Keratinocyte (primary cell): Measurements from ENCODE around the gene ZNF407.

ENCODE experiments used
- EZH2 ChIP-seq: IDR thresholded peaks from one replicate; pipeline ENCODE4 v1.6.1; 2012; ENCODE audit warnings: inconsistent platforms, mild to moderate bottlenecking, low read length, moderate library complexity
- TF ChIP-seq, protein P1 (sequence below), 3 experiments: IDR thresholded peaks in 1 of 3; conservative IDR thresholded peaks in 1 of 3; optimal IDR thresholded peaks in 1 of 3; 2 replicates in 2 of 3; 3 replicates in 1 of 3; pipeline versions ENCODE3 to v1.5.1; 2011; ENCODE audit warnings: low read length in 3 of 3, mild to moderate bottlenecking in 3 of 3, moderate library complexity in 2 of 3, control low read depth in 1 of 3, inconsistent platforms in 1 of 3; ENCODE audit not compliant: insufficient read depth in 2 of 3; ENCODE audit errors: extremely low read depth in 1 of 3

DNA sequence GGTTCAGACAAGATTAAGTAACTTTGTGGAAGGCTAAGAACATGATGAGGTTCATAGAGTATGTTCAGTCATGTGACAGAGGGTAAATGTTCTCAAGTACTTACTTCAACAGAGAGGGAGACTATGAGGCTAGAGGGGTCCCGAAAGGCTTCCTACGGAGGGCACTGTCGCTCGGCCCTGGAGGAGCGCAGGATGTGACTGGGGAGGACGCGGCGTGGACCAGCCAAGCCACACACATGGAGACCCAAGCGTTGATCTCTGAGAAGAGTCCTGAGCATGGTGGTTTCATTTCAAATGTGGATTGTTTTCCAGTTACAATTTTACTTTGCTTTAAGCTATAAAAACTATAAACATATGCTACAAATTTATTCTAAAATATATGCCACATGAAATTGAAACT, 383.8 kb downstream of the ZNF407 start:
- TF ChIP-seq, protein P1, sequence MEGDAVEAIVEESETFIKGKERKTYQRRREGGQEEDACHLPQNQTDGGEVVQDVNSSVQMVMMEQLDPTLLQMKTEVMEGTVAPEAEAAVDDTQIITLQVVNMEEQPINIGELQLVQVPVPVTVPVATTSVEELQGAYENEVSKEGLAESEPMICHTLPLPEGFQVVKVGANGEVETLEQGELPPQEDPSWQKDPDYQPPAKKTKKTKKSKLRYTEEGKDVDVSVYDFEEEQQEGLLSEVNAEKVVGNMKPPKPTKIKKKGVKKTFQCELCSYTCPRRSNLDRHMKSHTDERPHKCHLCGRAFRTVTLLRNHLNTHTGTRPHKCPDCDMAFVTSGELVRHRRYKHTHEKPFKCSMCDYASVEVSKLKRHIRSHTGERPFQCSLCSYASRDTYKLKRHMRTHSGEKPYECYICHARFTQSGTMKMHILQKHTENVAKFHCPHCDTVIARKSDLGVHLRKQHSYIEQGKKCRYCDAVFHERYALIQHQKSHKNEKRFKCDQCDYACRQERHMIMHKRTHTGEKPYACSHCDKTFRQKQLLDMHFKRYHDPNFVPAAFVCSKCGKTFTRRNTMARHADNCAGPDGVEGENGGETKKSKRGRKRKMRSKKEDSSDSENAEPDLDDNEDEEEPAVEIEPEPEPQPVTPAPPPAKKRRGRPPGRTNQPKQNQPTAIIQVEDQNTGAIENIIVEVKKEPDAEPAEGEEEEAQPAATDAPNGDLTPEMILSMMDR (optimal IDR thresholded peaks at IDR 0.05 in 1 of 3, IDR thresholded peaks at IDR 0.05 in 1 of 3, conservative IDR thresholded peaks at IDR 0.05 in 1 of 3; ENCODE audit: extremely low read depth in 1 of 3, insufficient read depth in 2 of 3, low read length in 3 of 3) = no peak
- TF ChIP-seq EZH2 = no peak
